Smooth muscle cell (in vitro differentiated cells): ENCODE data around the gene SPATA16. TPM values are rescaled to one million over a fixed set of nuclear protein-coding genes. Genes with fewer than 3 reads are reported as not detected.

Experiments
- DNase-seq: peaks from one replicate; lab custom pipeline; 2025; ENCODE audit not compliant: unreplicated experiment; lab: John Stamatoyannopoulos, UW
- H2AFZ ChIP-seq: fragments of 200-600 bp; sonication (generic); 2 replicates; pipeline ENCODE4 v1.6.0; 2016; ENCODE audit warnings: antibody characterized with exemption, low read depth, mild to moderate bottlenecking
- H3F3A ChIP-seq: fragments of 200-600 bp; sonication (generic); 2 replicates; pipeline ENCODE4 v1.6.0; 2017; ENCODE audit warnings: antibody characterized with exemption, low read depth
- H3K27ac ChIP-seq: fragments of 200-600 bp; sonication (generic); 2 replicates; pipeline ENCODE4 v1.5.1; 2016; ENCODE audit warnings: low read depth, mild to moderate bottlenecking
- H3K27me3 ChIP-seq: fragments of 200-600 bp; sonication (generic); 2 replicates; pipeline ENCODE4 v1.6.1; 2016; ENCODE audit warnings: low read depth, mild to moderate bottlenecking
- H3K36me3 ChIP-seq: fragments of 200-600 bp; sonication (generic); 2 replicates; pipeline ENCODE4 v1.5.1; 2016; ENCODE audit warnings: low read depth
- H3K4me1 ChIP-seq: fragments of 200-600 bp; sonication (generic); 2 replicates; pipeline ENCODE4 v1.5.1; 2016; ENCODE audit warnings: low read depth
- H3K4me2 ChIP-seq: fragments of 200-600 bp; sonication (generic); 2 replicates; pipeline ENCODE4 v1.6.0; 2016; ENCODE audit warnings: mild to moderate bottlenecking
- H3K4me3 ChIP-seq: fragments of 200-600 bp; sonication (generic); 2 replicates; pipeline ENCODE4 v1.5.1; 2016; ENCODE audit warnings: mild to moderate bottlenecking
- H3K79me2 ChIP-seq: fragments of 200-600 bp; sonication (generic); 2 replicates; pipeline ENCODE4 v1.6.0; 2016; ENCODE audit warnings: low read depth, mild to moderate bottlenecking
- H3K9ac ChIP-seq: fragments of 200-600 bp; sonication (generic); 2 replicates; pipeline ENCODE4 v1.6.0; 2016; ENCODE audit warnings: low read depth
- H3K9me3 ChIP-seq: fragments of 200-600 bp; sonication (generic); replicated peaks from 2 replicates; pipeline ENCODE4 v1.5.1; 2016; ENCODE audit warnings: low read depth
- H4K20me1 ChIP-seq: fragments of 200-600 bp; sonication (generic); 2 replicates; pipeline ENCODE4 v1.6.0; 2016; ENCODE audit warnings: low read depth
- WGBS: methylation state at CpG from one replicate; pipeline ENCODE4 v1.1.7; 2016; ENCODE audit warnings: low lambda C conversion rate; 5-methylcytosine and 5-hydroxymethylcytosine counted together
- polyA plus RNA-seq: library from polyadenylated mRNA; unstranded; fragments of >200 nt; fragmentation: Nextera tagmentation; extraction: Ambion mirVana; gene quantifications from 2 replicates; pipeline ENCODE4 v1.2.1, GENCODE V29; 2016
- total RNA-seq: library from RNA; depleted of rRNA; stranded (reverse); fragments of >200 nt; gene quantifications from 2 replicates; pipeline ENCODE4 v1.2.3, GENCODE V29; 2014
- TF ChIP-seq, protein P1 (sequence below): fragments of 200-600 bp; sonication (generic); IDR thresholded peaks from 2 replicates; pipeline ENCODE4 v1.5.1; 2017; ENCODE audit warnings: borderline replicate concordance, mild to moderate bottlenecking, antibody characterized with exemption; ENCODE audit not compliant: insufficient read depth, poor library complexity, severe bottlenecking

The SPATA16 gene
- total and polyA plus RNA-seq, 2 experiments from 2014 or later, result not detected

GRCh38 chr3:173090492-173090891 is 50.5 kb downstream of the SPATA16 start:
- H3K79me2 ChIP-seq, result no peaks in the 10 kb centered on the region
- H2AFZ ChIP-seq, result no peak overlapping the region
- TF ChIP-seq, protein P1, sequence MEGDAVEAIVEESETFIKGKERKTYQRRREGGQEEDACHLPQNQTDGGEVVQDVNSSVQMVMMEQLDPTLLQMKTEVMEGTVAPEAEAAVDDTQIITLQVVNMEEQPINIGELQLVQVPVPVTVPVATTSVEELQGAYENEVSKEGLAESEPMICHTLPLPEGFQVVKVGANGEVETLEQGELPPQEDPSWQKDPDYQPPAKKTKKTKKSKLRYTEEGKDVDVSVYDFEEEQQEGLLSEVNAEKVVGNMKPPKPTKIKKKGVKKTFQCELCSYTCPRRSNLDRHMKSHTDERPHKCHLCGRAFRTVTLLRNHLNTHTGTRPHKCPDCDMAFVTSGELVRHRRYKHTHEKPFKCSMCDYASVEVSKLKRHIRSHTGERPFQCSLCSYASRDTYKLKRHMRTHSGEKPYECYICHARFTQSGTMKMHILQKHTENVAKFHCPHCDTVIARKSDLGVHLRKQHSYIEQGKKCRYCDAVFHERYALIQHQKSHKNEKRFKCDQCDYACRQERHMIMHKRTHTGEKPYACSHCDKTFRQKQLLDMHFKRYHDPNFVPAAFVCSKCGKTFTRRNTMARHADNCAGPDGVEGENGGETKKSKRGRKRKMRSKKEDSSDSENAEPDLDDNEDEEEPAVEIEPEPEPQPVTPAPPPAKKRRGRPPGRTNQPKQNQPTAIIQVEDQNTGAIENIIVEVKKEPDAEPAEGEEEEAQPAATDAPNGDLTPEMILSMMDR, result no peak
- no peaks in the 10 kb centered on the region for H4K20me1 ChIP-seq
- no peak overlapping the region for H3K27ac ChIP-seq
- no peak for DNase-seq
- H3K27me3 ChIP-seq, result no peaks in the 10 kb centered on the region
- no peaks in the 10 kb centered on the region for H3K4me1 ChIP-seq
- H3K9me3 ChIP-seq, result no peaks in the 10 kb centered on the region
- H3F3A ChIP-seq, result no peaks in the 10 kb centered on the region
- 78% methylated on average over 3 of the region's 3 CpGs for WGBS
- no peaks in the 10 kb centered on the region for H3K36me3 ChIP-seq
- H3K4me2 ChIP-seq, result no peak overlapping the region
- H3K9ac ChIP-seq, result no peak overlapping the region
- no peak overlapping the region for H3K4me3 ChIP-seq

- no peak overlapping the region for H3K4me2 ChIP-seq
- no peaks in the 10 kb centered on the region for H3K4me1 ChIP-seq
- H3K36me3 ChIP-seq, result no peaks in the 10 kb centered on the region
- TF ChIP-seq, protein P1, result no peak
- H3K27ac ChIP-seq, result no peak overlapping the region
- no peak for DNase-seq
- H3K79me2 ChIP-seq, result no peaks in the 10 kb centered on the region
- 64% methylated on average over 6 of the region's 6 CpGs for WGBS
- no peaks in the 10 kb centered on the region for H3K27me3 ChIP-seq
- H2AFZ ChIP-seq, result no peak overlapping the region
- H4K20me1 ChIP-seq, result no peaks in the 10 kb centered on the region
- H3K9ac ChIP-seq, result no peak overlapping the region
- no peak overlapping the region for H3K4me3 ChIP-seq
- no peaks in the 10 kb centered on the region for H3K9me3 ChIP-seq
- no peaks in the 10 kb centered on the region for H3F3A ChIP-seq
Observed at GRCh38 chr3:173089283-173089682, 51.8 kb downstream of the SPATA16 start.

DNA sequence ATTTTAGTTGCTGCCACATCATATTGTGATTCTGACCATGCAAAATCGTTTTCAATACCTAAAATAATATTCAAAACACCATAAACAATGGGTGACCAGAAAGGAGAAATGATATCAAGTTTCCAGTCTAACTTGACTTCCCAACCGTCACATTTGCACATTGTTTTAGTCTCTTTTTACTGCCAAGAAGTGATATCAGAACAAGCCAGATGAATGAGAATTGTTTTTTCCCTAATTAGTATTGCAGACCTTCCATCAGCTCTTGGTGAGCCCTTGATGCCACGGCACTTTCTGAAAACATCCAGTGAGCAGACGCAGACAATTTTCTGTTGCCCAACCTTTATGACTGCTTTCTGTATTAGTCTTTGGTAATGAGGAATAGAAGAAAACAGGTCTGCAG is 62.5 kb downstream of the SPATA16 start:
- Histone ChIP-seq H3K36me3 (no peaks in the 10 kb centered on the region), H3K79me2 (no peaks in the 10 kb centered on the region), H2AFZ (no peak overlapping the region), H3K27ac (no peak overlapping the region), H3K27me3 (no peaks in the 10 kb centered on the region), H3K9me3 (no peaks in the 10 kb centered on the region), H4K20me1 (no peaks in the 10 kb centered on the region), H3K9ac (no peak overlapping the region), H3F3A (no peaks in the 10 kb centered on the region), H3K4me2 (no peak overlapping the region), H3K4me1 (no peaks in the 10 kb centered on the region), H3K4me3 (no peak overlapping the region)
- TF ChIP-seq, protein P1, result no peak
- 84% methylated on average over 4 of the region's 4 CpGs for WGBS
- no peak for DNase-seq
